ENCODE data around the gene SLC6A15.

Gene SLC6A15

GRCh38 chr12:84912198-84913128 lies at the start of gene SLC6A15:
Gene SLC6A15, minus strand, starts transcription at chr12:84912799. Its CDS starts 20,679 bp downstream, at chr12:84892120.
- DNase-seq (ENCODE audit: low read depth in 2 of 2) = no peak

- no peak for DNase-seq (ENCODE audit: low read depth in 2 of 2)
These were observed 48.3 kb upstream of the SLC6A15 start for GRCh38 chr12:84960918-84961317.

GRCh38 chr12:84955298-84955697 lies 42.7 kb upstream of the SLC6A15 start:
- no peak for DNase-seq (ENCODE audit: low read depth in 2 of 2)

- DNase-seq (ENCODE audit: low read depth in 2 of 2) = no peak
These were observed 41.8 kb upstream of the SLC6A15 start for GRCh38 chr12:84954415-84954814.

- DNase-seq (ENCODE audit: low read depth in 2 of 2) = no peak
These were observed 38.5 kb upstream of the SLC6A15 start for GRCh38 chr12:84950971-84951546.

- DNase-seq (ENCODE audit: low read depth in 2 of 2) = no peak
These were observed 34.2 kb upstream of the SLC6A15 start for GRCh38 chr12:84946753-84947152.

- no peak for DNase-seq (ENCODE audit: low read depth in 2 of 2)
These were observed 24.8 kb upstream of the SLC6A15 start for GRCh38 chr12:84937415-84937814.

GRCh38 chr12:84929501-84929900 lies 16.9 kb upstream of the SLC6A15 start:
- DNase-seq (ENCODE audit: low read depth in 2 of 2) = no peak

GRCh38 chr12:84924981-84925380 lies 12.4 kb upstream of the SLC6A15 start:
- no peak for DNase-seq (ENCODE audit: low read depth in 2 of 2)

GRCh38 chr12:84922693-84923092 lies 10.1 kb upstream of the SLC6A15 start:
- DNase-seq (ENCODE audit: low read depth in 2 of 2) = no peak

- no peak for DNase-seq (ENCODE audit: low read depth in 2 of 2)
These were observed 7.7 kb upstream of the SLC6A15 start for GRCh38 chr12:84920331-84920730.

GRCh38 chr12:84919271-84919670 lies 6.7 kb upstream of the SLC6A15 start:
- DNase-seq (ENCODE audit: low read depth in 2 of 2) = no peak

GRCh38 chr12:84913129-84913515 lies 523 bp upstream of the SLC6A15 start:
- no peak for DNase-seq (ENCODE audit: low read depth in 2 of 2)

GRCh38 chr12:84911271-84912197 lies 1.1 kb downstream of the SLC6A15 start:
- DNase-seq (ENCODE audit: low read depth in 2 of 2) = no peak

GRCh38 chr12:84910549-84911241 lies 1.9 kb downstream of the SLC6A15 start:
- no peak for DNase-seq (ENCODE audit: low read depth in 2 of 2)

GRCh38 chr12:84904051-84904450 lies 8.5 kb downstream of the SLC6A15 start:
- no peak for DNase-seq (ENCODE audit: low read depth in 2 of 2)

GRCh38 chr12:84891106-84891838 lies 21.3 kb downstream of the SLC6A15 start:
- DNase-seq (ENCODE audit: low read depth in 2 of 2) = no peak

GRCh38 chr12:84889818-84890217 lies 22.8 kb downstream of the SLC6A15 start:
- no peak for DNase-seq (ENCODE audit: low read depth in 2 of 2)

- no peak for DNase-seq (ENCODE audit: low read depth in 2 of 2)
These were observed 23.7 kb downstream of the SLC6A15 start for GRCh38 chr12:84888861-84889260.

- DNase-seq (ENCODE audit: low read depth in 2 of 2) = no peak
These were observed 35.3 kb downstream of the SLC6A15 start for GRCh38 chr12:84877340-84877739.

- DNase-seq (ENCODE audit: low read depth in 2 of 2) = no peak
These were observed 37.4 kb downstream of the SLC6A15 start for GRCh38 chr12:84875241-84875640.
